IPS DF 6.9 (cell line): ENCODE results near the gene DNM3.

Experiments
- DNase-seq: peaks from one replicate; pipeline ENCODE4 v3.0.0-alpha.2; 2013; ENCODE audit warnings: low read depth, low spot score
- H3K27ac ChIP-seq: one replicate; pipeline ENCODE4 v1.5.1; 2013; ENCODE audit warnings: low read length, control low read depth
- H3K27me3 ChIP-seq: 2 replicates; pipeline ENCODE4 v1.6.1; 2013; ENCODE audit warnings: mild to moderate bottlenecking, low read length; ENCODE audit not compliant: control insufficient read depth, insufficient read depth
- H3K36me3 ChIP-seq: 2 replicates; pipeline ENCODE4 v1.6.1; 2013; ENCODE audit warnings: low read length; ENCODE audit not compliant: control insufficient read depth, insufficient read depth
- H3K4me1 ChIP-seq: 2 replicates; pipeline ENCODE4 v1.6.1; 2013; ENCODE audit warnings: low read length; ENCODE audit not compliant: control insufficient read depth, insufficient read depth
- H3K4me3 ChIP-seq: 2 replicates; pipeline ENCODE4 v1.5.1; 2013; ENCODE audit warnings: mild to moderate bottlenecking, low read length
- H3K9me3 ChIP-seq: 2 replicates; pipeline ENCODE4 v1.6.1; 2013; ENCODE audit warnings: low read length, inconsistent platforms; ENCODE audit not compliant: control insufficient read depth, insufficient read depth
- WGBS: extraction: QIAGEN DNeasy Blood & Tissue Kit; methylation state at CpG from one replicate; pipeline ENCODE4 v1.1.7; 2013; ENCODE audit warnings: mixed read lengths, missing lambda C conversion rate; ENCODE audit not compliant: insufficient read length, insufficient coverage; 5-methylcytosine and 5-hydroxymethylcytosine counted together

Gene DNM3

GRCh38 chr1:172384656-172385055, 543.4 kb downstream of the DNM3 start:
- Histone ChIP-seq H3K27me3 (no peaks in the 10 kb centered on the region), H3K9me3 (no peaks in the 10 kb centered on the region), H3K36me3 (no peaks in the 10 kb centered on the region), H3K27ac (no peak overlapping the region), H3K4me3 (no peak overlapping the region), H3K4me1 (peaks cover 3% of the 10 kb centered on the region; the same call in 1 of the 2 replicates)
- DNase-seq = no peak
- WGBS = no CpG with 5 or more reads among the region's 1 CpG

GRCh38 chr1:172386046-172386445, 544.7 kb downstream of the DNM3 start:
- H3K27me3 ChIP-seq = no peaks in the 10 kb centered on the region
- H3K27ac ChIP-seq = no peak overlapping the region
- no peak for DNase-seq
- no peaks in the 10 kb centered on the region for H3K9me3 ChIP-seq
- no peak overlapping the region for H3K4me3 ChIP-seq
- H3K4me1 ChIP-seq = peaks cover 8% of the 10 kb centered on the region; the same call in 1 of the 2 replicates
- no peaks in the 10 kb centered on the region for H3K36me3 ChIP-seq
- no CpG with 5 or more reads among the region's 2 CpGs for WGBS

GRCh38 chr1:172388490-172388889, 547.2 kb downstream of the DNM3 start:
- no CpG with 5 or more reads among the region's 8 CpGs for WGBS
- Histone ChIP-seq H3K27me3 (no peaks in the 10 kb centered on the region), H3K9me3 (no peaks in the 10 kb centered on the region), H3K4me3 (no peak overlapping the region), H3K27ac (no peak overlapping the region), H3K36me3 (no peaks in the 10 kb centered on the region), H3K4me1 (peaks cover 8% of the 10 kb centered on the region; the same call in 1 of the 2 replicates)
- no peak for DNase-seq

- H3K27ac ChIP-seq = no peak overlapping the region
- no peaks in the 10 kb centered on the region for H3K36me3 ChIP-seq
- peaks cover 5% of the 10 kb centered on the region; the same call in 1 of the 2 replicates for H3K4me1 ChIP-seq
- no peak overlapping the region for H3K4me3 ChIP-seq
- WGBS = no CpG with 5 or more reads among the region's 3 CpGs
- no peaks in the 10 kb centered on the region for H3K27me3 ChIP-seq
- DNase-seq = no peak
- no peaks in the 10 kb centered on the region for H3K9me3 ChIP-seq
Measured at GRCh38 chr1:172390301-172390682, 549.0 kb downstream of the DNM3 start.

GRCh38 chr1:172390683-172391551, 549.6 kb downstream of the DNM3 start:
- DNase-seq = no peak
- Histone ChIP-seq H3K27me3 (no peaks in the 10 kb centered on the region), H3K9me3 (no peaks in the 10 kb centered on the region), H3K36me3 (no peaks in the 10 kb centered on the region), H3K27ac (no peak overlapping the region), H3K4me1 (peaks cover 5% of the 10 kb centered on the region; the same call in 1 of the 2 replicates), H3K4me3 (no peak overlapping the region)
- WGBS = no CpG with 5 or more reads among the region's 9 CpGs

GRCh38 chr1:172391976-172392375, 550.7 kb downstream of the DNM3 start:
- Histone ChIP-seq H3K36me3 (no peaks in the 10 kb centered on the region), H3K27ac (no peak overlapping the region), H3K4me1 (peaks cover 5% of the 10 kb centered on the region; the same call in 1 of the 2 replicates), H3K9me3 (no peaks in the 10 kb centered on the region), H3K27me3 (no peaks in the 10 kb centered on the region), H3K4me3 (no peak overlapping the region)
- no CpG with 5 or more reads among the region's 1 CpG for WGBS
- no peak for DNase-seq

GRCh38 chr1:172393354-172393753, 552.1 kb downstream of the DNM3 start:
- no peaks in the 10 kb centered on the region for H3K36me3 ChIP-seq
- H3K9me3 ChIP-seq = no peaks in the 10 kb centered on the region
- DNase-seq = no peak
- no CpG with 5 or more reads among the region's 5 CpGs for WGBS
- H3K4me3 ChIP-seq = no peak overlapping the region
- no peak overlapping the region for H3K27ac ChIP-seq
- H3K4me1 ChIP-seq = peaks cover 5% of the 10 kb centered on the region; the same call in 1 of the 2 replicates
- H3K27me3 ChIP-seq = no peaks in the 10 kb centered on the region

- Histone ChIP-seq H3K4me1 (peaks cover 5% of the 10 kb centered on the region; the same call in 1 of the 2 replicates), H3K4me3 (no peak overlapping the region), H3K9me3 (no peaks in the 10 kb centered on the region), H3K27ac (no peak overlapping the region), H3K36me3 (no peaks in the 10 kb centered on the region), H3K27me3 (no peaks in the 10 kb centered on the region)
- WGBS = no CpG with 5 or more reads among the region's 4 CpGs
- DNase-seq = no peak
Measured at GRCh38 chr1:172394141-172394751, 552.9 kb downstream of the DNM3 start.

GRCh38 chr1:172394811-172395210, 553.5 kb downstream of the DNM3 start:
- no peaks in the 10 kb centered on the region for H3K9me3 ChIP-seq
- no peak overlapping the region for H3K4me3 ChIP-seq
- no peak for DNase-seq
- H3K4me1 ChIP-seq = peaks cover 5% of the 10 kb centered on the region; the same call in 1 of the 2 replicates
- no CpG with 5 or more reads among the region's 5 CpGs for WGBS
- H3K27ac ChIP-seq = no peak overlapping the region
- no peaks in the 10 kb centered on the region for H3K27me3 ChIP-seq
- H3K36me3 ChIP-seq = no peaks in the 10 kb centered on the region

GRCh38 chr1:172395576-172395975, 554.3 kb downstream of the DNM3 start:
- H3K27me3 ChIP-seq = no peaks in the 10 kb centered on the region
- peaks cover 3% of the 10 kb centered on the region; the same call in 1 of the 2 replicates for H3K4me1 ChIP-seq
- no peaks in the 10 kb centered on the region for H3K36me3 ChIP-seq
- H3K4me3 ChIP-seq = no peak overlapping the region
- no peaks in the 10 kb centered on the region for H3K9me3 ChIP-seq
- H3K27ac ChIP-seq = no peak overlapping the region
- no CpG with 5 or more reads among the region's 3 CpGs for WGBS
- DNase-seq = no peak
